VCaP (cell line): ENCODE results near the gene WNT7B.

ENCODE experiments used
- H3K27ac ChIP-seq: fragments of 450-650 bp; 2 replicates; pipeline ENCODE4 v1.5.1; 2017
- CTCF ChIP-seq: fragments of 450-650 bp; conservative IDR thresholded peaks from 2 replicates; pipeline ENCODE4 v1.5.1; 2017; ENCODE audit warnings: mild to moderate bottlenecking, moderate library complexity

Gene WNT7B

GRCh38 chr22:45962434-45962718 is 14.6 kb downstream of the WNT7B start:
- H3K27ac ChIP-seq = no peak overlapping the region
- no peak for TF ChIP-seq CTCF

- TF ChIP-seq CTCF = no peak
- H3K27ac ChIP-seq = no peak overlapping the region
Observed at GRCh38 chr22:45961679-45962433, 15.1 kb downstream of the WNT7B start.

GRCh38 chr22:45960477-45961386 is 16.2 kb downstream of the WNT7B start:
- H3K27ac ChIP-seq = no peak overlapping the region
- TF ChIP-seq CTCF = no peak

- TF ChIP-seq CTCF = no peak
- no peak overlapping the region for H3K27ac ChIP-seq
Observed at GRCh38 chr22:45959719-45960476, 17.1 kb downstream of the WNT7B start.

GRCh38 chr22:45958971-45959370 is 18.0 kb downstream of the WNT7B start:
- no peak for TF ChIP-seq CTCF
- no peak overlapping the region for H3K27ac ChIP-seq

- no peak for TF ChIP-seq CTCF
- no peak overlapping the region for H3K27ac ChIP-seq
Observed at GRCh38 chr22:45957826-45958225, 19.1 kb downstream of the WNT7B start.

- no peak overlapping the region for H3K27ac ChIP-seq
- no peak for TF ChIP-seq CTCF
Observed at GRCh38 chr22:45953178-45953577, 23.8 kb downstream of the WNT7B start.
